GM23338 (cell line): ENCODE measurements around the gene ETAA1. TPM values are rescaled to one million over a fixed set of nuclear protein-coding genes. Genes with fewer than 3 reads are reported as not detected.

ENCODE experiments used
- EZH2 ChIP-seq: fragments of 200-600 bp; sonication (generic); IDR thresholded peaks from one replicate; pipeline ENCODE4 v1.8.0; 2017; ENCODE audit warnings: antibody characterized with exemption, mild to moderate bottlenecking, low read depth; ENCODE audit not compliant: unreplicated experiment
- JUNB ChIP-seq: IDR thresholded peaks from one replicate; pipeline ENCODE4 v1.6.1; 2016; ENCODE audit warnings: antibody characterized with exemption; ENCODE audit not compliant: unreplicated experiment
- NANOG ChIP-seq: IDR thresholded peaks from 2 replicates; pipeline ENCODE4 v1.6.1; 2016; ENCODE audit warnings: antibody characterized with exemption, borderline replicate concordance
- POLR2AphosphoS5 ChIP-seq: IDR thresholded peaks from 2 replicates; pipeline ENCODE4 v1.6.1; 2016; ENCODE audit warnings: antibody characterized with exemption, low read depth
- REST ChIP-seq: IDR thresholded peaks from one replicate; pipeline ENCODE4 v1.6.1; 2018; ENCODE audit warnings: antibody characterized with exemption; ENCODE audit not compliant: unreplicated experiment
- STAT1 ChIP-seq: IDR thresholded peaks from one replicate; pipeline ENCODE4 v1.6.1; 2016; ENCODE audit warnings: antibody characterized with exemption; ENCODE audit not compliant: unreplicated experiment
- ZNF331 ChIP-seq: fragments of 250-450 bp; sonication (Bioruptor Pico); IDR thresholded peaks from 2 replicates; pipeline ENCODE4 v1.5.0; 2020; ENCODE audit warnings: low read depth, mild to moderate bottlenecking, moderate library complexity
- ZNF462 ChIP-seq: fragments of 250-450 bp; sonication (Bioruptor Pico); IDR thresholded peaks from 2 replicates; pipeline ENCODE4 v1.5.0; 2020; ENCODE audit warnings: mild to moderate bottlenecking, moderate library complexity
- polyA plus RNA-seq: library from polyadenylated mRNA; unstranded; fragments of >200 nt; fragmentation: Nextera tagmentation; extraction: Ambion mirVana; gene quantifications from 2 replicates; pipeline ENCODE4 v1.2.1, GENCODE V29; 2016
- total RNA-seq: library from RNA; depleted of rRNA; stranded (reverse); fragments of >200 nt; shearing (Covaris generic); gene quantifications from 2 replicates; pipeline ENCODE4 v1.2.3, GENCODE V29; 2014

The ETAA1 gene
- total and polyA plus RNA-seq, 2 experiments from 2014 or later = 22.2 to 45.5 TPM

- TF ChIP-seq ZNF462 (CRISPR knock-in tag) (no peak), STAT1 (no peak), POLR2AphosphoS5 (no peak), EZH2 (no peak), REST (no peak), ZNF331 (CRISPR knock-in tag) (no peak), NANOG (no peak), JUNB (no peak)
Observed at GRCh38 chr2:67366832-67367412, 30.2 kb upstream of the ETAA1 start (continued).
